HUES48 (cell line): ENCODE measurements around the gene SOX14.

Experiments used
- H3K27ac ChIP-seq: one replicate; pipeline ENCODE4 v1.7.0; 2013; ENCODE audit warnings: low read depth, low read length, inconsistent platforms
- H3K27me3 ChIP-seq: 2 replicates; pipeline ENCODE4 v1.6.1; 2013; ENCODE audit warnings: mild to moderate bottlenecking, low read length; ENCODE audit not compliant: control insufficient read depth, insufficient read depth
- H3K36me3 ChIP-seq: 2 replicates; pipeline ENCODE4 v1.6.1; 2013; ENCODE audit warnings: low read length; ENCODE audit not compliant: control insufficient read depth, insufficient read depth
- H3K4me1 ChIP-seq: 2 replicates; pipeline ENCODE4 v1.6.1; 2013; ENCODE audit warnings: mild to moderate bottlenecking, low read length; ENCODE audit not compliant: control insufficient read depth, insufficient read depth
- H3K4me3 ChIP-seq: 2 replicates; pipeline ENCODE4 v1.5.1; 2013; ENCODE audit warnings: mild to moderate bottlenecking, low read depth, low read length
- H3K9ac ChIP-seq: 2 replicates; pipeline ENCODE4 v1.6.1; 2013; ENCODE audit warnings: mild to moderate bottlenecking, low read depth, low read length, moderate library complexity
- H3K9me3 ChIP-seq: 2 replicates; pipeline ENCODE4 v1.6.1; 2013; ENCODE audit warnings: low read length; ENCODE audit not compliant: control insufficient read depth, insufficient read depth

Gene SOX14

DNA sequence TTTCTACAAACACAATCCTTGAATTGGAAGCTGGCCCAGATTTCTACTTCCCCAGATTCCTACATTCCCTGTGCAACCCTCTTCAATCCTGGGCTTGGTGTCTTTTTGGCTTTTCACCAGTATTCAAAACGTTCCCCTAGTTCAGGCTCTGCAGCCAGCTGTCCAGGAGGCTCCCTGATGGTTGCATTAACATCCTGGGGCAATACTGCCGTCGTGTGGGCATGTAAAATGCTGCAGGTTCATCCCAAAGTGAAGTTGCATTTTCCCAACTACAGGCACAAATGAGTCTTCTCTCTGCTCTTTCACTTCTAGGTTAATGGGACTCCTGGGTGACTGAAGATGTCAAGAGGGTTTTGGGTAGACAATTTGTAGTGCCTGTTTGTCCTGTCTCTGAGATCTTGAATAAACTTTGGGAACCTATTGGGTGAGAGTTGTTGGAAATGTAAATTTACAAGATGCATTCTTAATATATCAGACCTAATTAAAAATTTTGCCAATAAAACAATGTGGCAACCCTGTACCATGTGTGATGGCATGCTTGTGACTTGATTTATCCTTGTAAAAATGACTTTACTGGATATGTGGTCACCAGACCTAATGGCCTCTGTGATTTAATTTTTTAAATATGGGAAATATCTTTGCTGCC lies 28.6 kb downstream of the SOX14 start:
- Histone ChIP-seq H3K4me1 (peaks cover 6% of the 10 kb centered on the region), H3K27me3 (peaks cover 2% of the 10 kb centered on the region; the same call in 1 of the 2 replicates), H3K9me3 (no peaks in the 10 kb centered on the region), H3K9ac (no peak overlapping the region), H3K27ac (no peak overlapping the region), H3K36me3 (no peaks in the 10 kb centered on the region), H3K4me3 (no peak overlapping the region)

DNA sequence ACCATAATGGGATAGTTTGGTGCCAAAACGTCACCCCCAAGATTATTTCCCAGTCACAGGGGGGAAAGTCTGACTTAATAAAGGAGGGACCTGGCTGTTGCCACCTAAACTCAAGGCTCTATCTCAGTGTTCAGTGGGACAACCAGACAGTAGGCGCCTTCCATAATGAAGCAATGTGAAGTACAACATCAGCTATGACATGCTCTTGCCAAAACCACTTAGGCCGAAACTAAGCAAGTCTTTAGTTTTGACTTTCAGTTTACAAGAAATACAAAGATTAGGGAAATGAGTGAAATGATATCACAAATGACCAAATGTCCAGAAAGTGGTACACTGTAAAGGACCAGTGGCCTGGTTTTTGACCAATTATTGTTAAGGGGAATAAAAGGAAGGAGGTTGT lies 32.9 kb downstream of the SOX14 start:
- Histone ChIP-seq H3K4me1 (peaks cover 16% of the 10 kb centered on the region), H3K27ac (no peak overlapping the region), H3K4me3 (no peak overlapping the region), H3K9me3 (no peaks in the 10 kb centered on the region), H3K36me3 (no peaks in the 10 kb centered on the region), H3K27me3 (no peaks in the 10 kb centered on the region), H3K9ac (no peak overlapping the region)

DNA sequence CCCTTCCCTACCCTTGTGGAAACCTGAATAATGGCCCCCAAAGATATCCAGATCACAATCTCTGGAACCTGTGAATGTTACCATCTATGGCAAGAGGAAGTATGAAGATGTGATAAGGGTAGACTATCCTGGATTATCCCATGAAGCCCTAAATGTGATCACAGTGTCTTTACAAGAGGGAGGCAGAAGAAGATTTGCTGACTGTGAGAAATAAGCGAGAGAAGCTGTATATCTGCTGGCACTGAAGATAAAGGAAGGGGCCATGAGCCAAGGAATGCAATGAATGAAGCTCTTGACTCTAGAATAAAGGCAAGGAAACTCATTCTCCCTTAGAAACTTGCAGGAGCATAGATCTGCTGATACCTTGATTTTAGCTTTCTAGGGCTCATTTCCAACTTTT lies 39.1 kb downstream of the SOX14 start:
- Histone ChIP-seq H3K4me1 (peaks cover 11% of the 10 kb centered on the region), H3K4me3 (no peak overlapping the region), H3K9me3 (no peaks in the 10 kb centered on the region), H3K36me3 (no peaks in the 10 kb centered on the region), H3K27ac (no peak overlapping the region), H3K9ac (no peak overlapping the region), H3K27me3 (no peaks in the 10 kb centered on the region)

DNA sequence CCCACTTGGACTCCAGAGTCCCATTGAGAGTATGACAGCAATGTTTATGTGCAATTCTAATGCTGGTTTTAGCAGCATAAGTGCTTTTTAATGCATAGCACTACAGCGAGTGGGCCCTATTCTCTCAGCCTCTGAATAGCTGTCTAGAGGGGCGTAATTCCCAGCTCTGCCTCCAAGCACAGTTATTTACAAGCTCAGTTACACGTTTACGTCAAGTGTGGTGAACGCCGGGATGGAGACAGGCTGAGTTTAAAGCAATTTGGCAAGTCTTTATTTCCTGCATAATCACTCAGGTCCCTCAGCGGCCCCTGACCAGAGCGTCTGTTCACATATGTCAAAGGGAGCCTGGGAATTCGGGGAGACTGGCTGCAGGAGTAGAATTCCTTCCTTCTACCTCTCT lies 43.9 kb downstream of the SOX14 start:
- Histone ChIP-seq H3K9me3 (no peaks in the 10 kb centered on the region), H3K9ac (no peak overlapping the region), H3K27ac (no peak overlapping the region)

DNA sequence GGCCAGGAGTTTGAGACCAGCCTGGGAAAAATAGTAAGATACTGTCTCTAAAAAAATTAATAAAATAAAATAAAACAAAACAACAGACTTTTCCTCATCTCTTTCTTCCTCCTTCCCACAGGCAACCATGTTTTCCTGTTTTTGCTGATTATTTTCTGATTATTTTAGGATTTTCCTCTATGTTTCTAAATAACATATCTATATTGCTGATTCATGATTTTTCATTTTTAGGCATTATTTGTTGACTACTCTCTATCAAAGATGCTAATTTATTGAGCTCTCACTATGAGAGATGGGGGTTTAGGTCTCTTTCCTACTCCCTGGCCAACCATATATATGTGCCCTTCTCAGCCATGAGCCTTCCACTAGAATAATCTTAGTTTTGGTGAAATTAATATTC lies 45.4 kb downstream of the SOX14 start:
- Histone ChIP-seq H3K4me3 (no peak overlapping the region), H3K27ac (no peak overlapping the region), H3K9ac (no peak overlapping the region), H3K9me3 (no peaks in the 10 kb centered on the region), H3K27me3 (no peaks in the 10 kb centered on the region), H3K4me1 (peaks cover 37% of the 10 kb centered on the region), H3K36me3 (no peaks in the 10 kb centered on the region)

More for the DNA sequence above, 43.9 kb downstream of the SOX14 start:
- Histone ChIP-seq H3K36me3 (no peaks in the 10 kb centered on the region), H3K4me1 (peaks cover 33% of the 10 kb centered on the region), H3K4me3 (no peak overlapping the region), H3K27me3 (no peaks in the 10 kb centered on the region)

DNA sequence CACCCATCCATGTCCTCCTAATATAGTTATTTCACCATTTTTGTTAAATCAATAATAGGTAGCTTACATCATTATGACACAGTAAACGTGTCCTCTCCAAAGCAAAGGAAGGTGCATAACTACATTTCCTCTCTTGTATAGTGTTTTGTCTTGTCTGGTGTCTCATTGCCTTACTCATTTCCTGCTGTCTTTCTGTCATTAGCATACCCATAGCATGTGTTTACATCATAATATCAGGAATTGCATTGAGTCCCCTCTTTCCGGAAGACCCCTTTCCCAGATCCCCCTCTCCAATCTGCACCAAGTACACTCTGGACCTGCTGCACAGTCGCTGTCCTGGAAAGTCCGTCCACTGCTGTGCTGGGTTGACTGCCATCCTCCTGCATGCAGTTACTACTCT lies 47.9 kb downstream of the SOX14 start:
- Histone ChIP-seq H3K9ac (no peak overlapping the region), H3K36me3 (no peaks in the 10 kb centered on the region), H3K9me3 (no peaks in the 10 kb centered on the region), H3K4me1 (peaks cover 37% of the 10 kb centered on the region), H3K27me3 (no peaks in the 10 kb centered on the region), H3K4me3 (peak overlapping the region; percentile 22; the same call in 1 of the 2 replicates), H3K27ac (peak overlapping the region; percentile 75)

DNA sequence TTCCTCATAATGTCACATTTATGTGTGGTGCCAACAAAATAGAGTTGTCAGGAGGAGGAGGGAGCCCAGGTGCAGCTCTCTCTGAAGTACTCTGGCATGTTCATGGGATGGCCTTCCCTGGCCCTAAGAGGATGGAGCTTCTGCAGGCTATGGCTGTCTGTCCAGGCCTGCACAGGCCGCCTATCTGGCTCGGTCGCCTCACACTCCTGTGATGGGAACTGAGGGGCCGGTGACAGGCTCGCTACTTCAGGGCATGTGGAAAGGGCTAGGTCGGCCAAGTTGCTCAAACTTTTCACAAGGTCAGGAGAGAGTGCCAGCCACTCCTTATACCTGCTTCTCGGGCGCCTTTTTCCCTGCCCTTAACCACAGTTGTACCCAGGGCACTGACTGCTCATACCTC lies 51.1 kb downstream of the SOX14 start:
- no peak overlapping the region for H3K9ac ChIP-seq
- H3K4me1 ChIP-seq = peaks cover 24% of the 10 kb centered on the region
- no peaks in the 10 kb centered on the region for H3K36me3 ChIP-seq
- H3K27ac ChIP-seq = no peak overlapping the region
- no peaks in the 10 kb centered on the region for H3K27me3 ChIP-seq
- no peaks in the 10 kb centered on the region for H3K9me3 ChIP-seq
- no peak overlapping the region for H3K4me3 ChIP-seq
